ENCODE data around the gene FRAT1.

DNA sequence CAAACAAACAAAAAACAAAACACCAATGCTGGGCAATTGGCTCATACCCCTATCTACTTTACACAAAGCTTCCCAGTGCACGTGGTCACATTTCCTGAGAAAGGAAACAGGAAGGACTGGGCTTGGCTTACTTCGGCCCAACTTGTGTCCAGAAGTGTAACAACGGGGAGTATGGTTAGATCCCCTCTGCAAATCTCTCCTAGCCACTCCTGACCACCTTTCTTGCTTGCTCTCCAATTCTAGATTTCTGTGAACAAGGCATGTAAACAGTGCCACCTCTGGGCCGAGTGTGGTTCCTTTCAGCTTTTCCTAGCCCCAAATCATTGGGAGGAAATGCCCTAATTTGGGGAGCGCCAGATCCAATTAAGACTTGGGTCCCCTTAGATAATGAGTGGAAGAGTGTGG, 36.5 kb downstream of the FRAT1 start:
- TF ChIP-seq EP300 (IDR thresholded peaks at IDR 0.05) = peak in 1 of 2 donors; percentile 23
- TF ChIP-seq, protein P1, sequence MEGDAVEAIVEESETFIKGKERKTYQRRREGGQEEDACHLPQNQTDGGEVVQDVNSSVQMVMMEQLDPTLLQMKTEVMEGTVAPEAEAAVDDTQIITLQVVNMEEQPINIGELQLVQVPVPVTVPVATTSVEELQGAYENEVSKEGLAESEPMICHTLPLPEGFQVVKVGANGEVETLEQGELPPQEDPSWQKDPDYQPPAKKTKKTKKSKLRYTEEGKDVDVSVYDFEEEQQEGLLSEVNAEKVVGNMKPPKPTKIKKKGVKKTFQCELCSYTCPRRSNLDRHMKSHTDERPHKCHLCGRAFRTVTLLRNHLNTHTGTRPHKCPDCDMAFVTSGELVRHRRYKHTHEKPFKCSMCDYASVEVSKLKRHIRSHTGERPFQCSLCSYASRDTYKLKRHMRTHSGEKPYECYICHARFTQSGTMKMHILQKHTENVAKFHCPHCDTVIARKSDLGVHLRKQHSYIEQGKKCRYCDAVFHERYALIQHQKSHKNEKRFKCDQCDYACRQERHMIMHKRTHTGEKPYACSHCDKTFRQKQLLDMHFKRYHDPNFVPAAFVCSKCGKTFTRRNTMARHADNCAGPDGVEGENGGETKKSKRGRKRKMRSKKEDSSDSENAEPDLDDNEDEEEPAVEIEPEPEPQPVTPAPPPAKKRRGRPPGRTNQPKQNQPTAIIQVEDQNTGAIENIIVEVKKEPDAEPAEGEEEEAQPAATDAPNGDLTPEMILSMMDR (IDR thresholded peaks at IDR 0.05) = peak in 4 of 5 experiments; percentile 13 to 61 (median 39)
